ENCODE data around the gene ELF2.
A peak's percentile ranks its signal among the peaks of the same experiment; 100 is the strongest.
"Not testable (repeated sequence)": the region's sequence is repeated elsewhere in the genome, so short reads cannot be mapped to it uniquely, and the experiment has no call there.

The ELF2 gene

GRCh38 chr4:139076016-139076744 lies 100.8 kb downstream of the ELF2 start:
- DNase-seq: no peak

- no peak for DNase-seq
Observed at GRCh38 chr4:139060591-139060990, 116.4 kb downstream of the ELF2 start.

- not testable (repeated sequence) for DNase-seq
Observed at GRCh38 chr4:139059026-139059425, 118.0 kb downstream of the ELF2 start.

GRCh38 chr4:139054791-139055505 lies 122.1 kb downstream of the ELF2 start:
- no peak for DNase-seq

GRCh38 chr4:139053909-139054308 lies 123.1 kb downstream of the ELF2 start:
- no peak for DNase-seq

- no peak for DNase-seq
Observed at GRCh38 chr4:139050446-139050845, 126.6 kb downstream of the ELF2 start.

- DNase-seq: no peak
Observed at GRCh38 chr4:139048026-139048425, 129.0 kb downstream of the ELF2 start.

GRCh38 chr4:139044291-139044690 lies 132.7 kb downstream of the ELF2 start:
- no peak for DNase-seq

- DNase-seq: no peak
Observed at GRCh38 chr4:139042981-139043460, 134.0 kb downstream of the ELF2 start.

- no peak for DNase-seq
Observed at GRCh38 chr4:139038874-139039443, 138.1 kb downstream of the ELF2 start.

- no peak for DNase-seq
Observed at GRCh38 chr4:139036885-139037284, 140.1 kb downstream of the ELF2 start.

- no peak for DNase-seq
Observed at GRCh38 chr4:139035650-139036049, 141.4 kb downstream of the ELF2 start.

GRCh38 chr4:139030614-139031235 lies 146.3 kb downstream of the ELF2 start:
- peak; percentile 84 for DNase-seq

- DNase-seq: not testable (repeated sequence)
Observed at GRCh38 chr4:139029866-139030363, 147.1 kb downstream of the ELF2 start.

GRCh38 chr4:139028191-139028661 lies 148.8 kb downstream of the ELF2 start:
- DNase-seq: no peak

GRCh38 chr4:139027776-139028175 lies 149.2 kb downstream of the ELF2 start:
- DNase-seq: no peak

- DNase-seq: no peak
Observed at GRCh38 chr4:139025841-139026240, 151.2 kb downstream of the ELF2 start.

- DNase-seq: no peak
Observed at GRCh38 chr4:139024686-139025085, 152.3 kb downstream of the ELF2 start.

- no peak for DNase-seq
Observed at GRCh38 chr4:139022835-139023234, 154.2 kb downstream of the ELF2 start.

GRCh38 chr4:139021071-139021470 lies 155.9 kb downstream of the ELF2 start:
- DNase-seq: not testable (repeated sequence)

- no peak for DNase-seq
Observed at GRCh38 chr4:139020384-139020783, 156.6 kb downstream of the ELF2 start.

- no peak for DNase-seq
Observed at GRCh38 chr4:139018971-139019758, 157.9 kb downstream of the ELF2 start.
